ENCODE data around the gene CRTC3. TPM values are rescaled to one million over a fixed set of nuclear protein-coding genes. Genes with fewer than 3 reads are reported as not detected.
"Not testable (repeated sequence)": the region's sequence is repeated elsewhere in the genome, so short reads cannot be mapped to it uniquely, and the experiment has no call there.

Gene CRTC3
- total RNA-seq, 1 experiment from 2014 or later, result 10.5 TPM

GRCh38 chr15:90673357-90673756, 143.6 kb downstream of the CRTC3 start:
- not testable (repeated sequence) for DNase-seq (ENCODE audit: low read depth)

- peak; percentile 42 for DNase-seq (ENCODE audit: low read depth)
Measured at GRCh38 chr15:90674476-90674875, 144.8 kb downstream of the CRTC3 start.

DNA sequence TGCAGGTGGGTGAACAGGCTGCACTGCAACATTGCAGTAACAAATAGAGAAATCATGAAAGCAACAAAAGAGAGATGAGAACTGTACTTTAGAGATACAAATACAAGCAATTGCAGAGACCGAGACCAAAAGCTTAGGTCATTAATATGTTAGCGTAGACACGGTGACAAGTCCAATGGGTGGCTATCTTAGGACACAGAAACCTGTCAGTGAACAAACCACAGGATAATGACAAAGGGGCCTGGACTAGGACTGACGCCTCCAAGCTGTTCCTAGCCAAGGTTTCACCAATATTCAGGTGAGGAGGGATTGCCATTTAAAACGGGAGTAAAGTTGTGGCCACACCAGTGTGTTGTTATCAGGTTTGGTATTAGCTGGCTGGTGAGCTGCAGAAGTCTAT, 145.7 kb downstream of the CRTC3 start:
- no peak for DNase-seq (ENCODE audit: low read depth)

GRCh38 chr15:90677807-90678790, 148.4 kb downstream of the CRTC3 start:
- no peak for DNase-seq (ENCODE audit: low read depth)

- DNase-seq (ENCODE audit: low read depth), result no peak
Measured at GRCh38 chr15:90679959-90680358, 150.2 kb downstream of the CRTC3 start.

- DNase-seq (ENCODE audit: low read depth), result peak; percentile 99
Measured at GRCh38 chr15:90680371-90680935, 150.7 kb downstream of the CRTC3 start.

GRCh38 chr15:90681056-90681455, 151.3 kb downstream of the CRTC3 start:
- no peak for DNase-seq (ENCODE audit: low read depth)

DNA sequence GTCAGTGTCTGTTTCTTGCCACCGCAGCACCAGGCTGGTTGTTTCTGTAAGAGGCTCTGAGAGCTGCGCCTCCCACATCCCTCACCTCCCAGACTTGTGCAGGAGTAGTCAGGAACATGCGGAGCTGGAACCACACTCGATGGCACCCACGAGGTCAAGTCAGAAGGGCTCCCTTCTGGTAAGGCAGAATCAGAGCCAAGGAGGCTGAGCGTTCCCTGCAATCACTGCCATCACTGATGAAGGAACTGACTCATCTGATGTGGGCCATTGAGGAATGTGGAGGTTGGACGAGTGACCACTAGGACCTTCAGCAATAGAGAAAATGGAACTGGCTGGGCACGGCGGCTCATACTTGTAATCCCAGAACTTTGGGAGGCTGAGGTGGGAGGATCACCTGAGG, 151.8 kb downstream of the CRTC3 start:
- DNase-seq (ENCODE audit: low read depth), result peak; percentile 99

DNA sequence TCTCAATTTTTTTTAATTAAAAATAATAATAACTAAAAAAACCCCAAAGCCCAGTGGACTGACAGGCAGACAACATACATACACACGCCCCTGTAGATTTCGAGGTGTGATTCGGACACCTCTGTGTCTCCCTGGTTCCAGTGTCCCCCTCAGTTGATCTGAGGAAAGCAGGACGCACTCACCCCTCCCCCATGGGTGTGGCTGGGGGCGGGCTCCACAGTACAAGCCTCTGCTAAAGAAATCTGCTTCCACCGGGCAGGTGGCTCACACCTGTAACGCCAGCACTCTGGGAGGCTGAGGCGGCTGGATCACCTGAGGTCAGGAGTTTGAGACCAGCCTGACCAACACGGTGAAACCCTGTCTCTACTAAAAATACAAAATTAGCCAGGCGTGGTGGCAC, 153.6 kb downstream of the CRTC3 start:
- no peak for DNase-seq (ENCODE audit: low read depth)

- DNase-seq (ENCODE audit: low read depth), result no peak
Measured at GRCh38 chr15:90683876-90684275, 154.2 kb downstream of the CRTC3 start.

- no peak for DNase-seq (ENCODE audit: low read depth)
Measured at GRCh38 chr15:90684281-90684680, 154.6 kb downstream of the CRTC3 start.

DNA sequence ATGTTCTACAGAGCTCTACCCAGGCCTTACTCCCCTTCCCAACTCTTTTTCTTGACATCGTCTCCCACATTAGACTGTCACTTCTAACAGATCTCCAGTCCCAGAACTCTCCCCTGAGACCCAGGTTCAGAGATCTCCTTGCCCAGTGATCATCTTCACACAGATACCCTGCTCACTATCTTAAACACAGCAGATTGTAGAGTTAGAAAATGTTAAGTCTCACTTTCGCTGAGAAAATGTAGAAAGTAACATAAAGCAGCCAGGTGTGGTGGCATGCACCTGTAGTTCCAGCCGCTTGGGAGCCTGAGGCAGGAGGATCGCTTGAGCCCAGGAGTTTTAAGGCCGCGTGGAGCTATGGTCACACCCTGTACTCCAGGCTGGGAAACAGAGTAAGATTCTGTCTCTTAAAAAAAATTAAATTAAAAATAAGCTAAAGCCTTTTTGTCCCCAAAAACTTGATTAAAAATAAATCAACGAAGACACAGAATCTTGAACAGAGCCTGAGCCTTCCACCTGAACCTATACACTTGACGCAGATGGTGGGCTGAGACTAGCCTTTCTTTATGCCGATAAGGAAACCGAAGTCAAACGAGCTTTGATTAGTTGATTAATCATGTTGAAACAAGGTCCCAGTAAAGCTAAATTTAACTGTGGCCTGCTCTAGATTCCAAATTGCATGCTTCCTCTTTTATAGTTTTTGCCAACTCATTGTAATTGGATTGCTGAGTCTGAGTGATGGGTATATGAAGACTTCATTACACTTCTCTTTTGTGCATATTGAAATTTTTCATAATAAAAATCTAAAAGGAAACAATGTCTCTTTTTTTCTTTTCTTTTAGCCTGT, 156.1 kb downstream of the CRTC3 start:
- no peak for DNase-seq (ENCODE audit: low read depth)

GRCh38 chr15:90686435-90687218, 156.9 kb downstream of the CRTC3 start:
- DNase-seq (ENCODE audit: low read depth), result no peak

DNA sequence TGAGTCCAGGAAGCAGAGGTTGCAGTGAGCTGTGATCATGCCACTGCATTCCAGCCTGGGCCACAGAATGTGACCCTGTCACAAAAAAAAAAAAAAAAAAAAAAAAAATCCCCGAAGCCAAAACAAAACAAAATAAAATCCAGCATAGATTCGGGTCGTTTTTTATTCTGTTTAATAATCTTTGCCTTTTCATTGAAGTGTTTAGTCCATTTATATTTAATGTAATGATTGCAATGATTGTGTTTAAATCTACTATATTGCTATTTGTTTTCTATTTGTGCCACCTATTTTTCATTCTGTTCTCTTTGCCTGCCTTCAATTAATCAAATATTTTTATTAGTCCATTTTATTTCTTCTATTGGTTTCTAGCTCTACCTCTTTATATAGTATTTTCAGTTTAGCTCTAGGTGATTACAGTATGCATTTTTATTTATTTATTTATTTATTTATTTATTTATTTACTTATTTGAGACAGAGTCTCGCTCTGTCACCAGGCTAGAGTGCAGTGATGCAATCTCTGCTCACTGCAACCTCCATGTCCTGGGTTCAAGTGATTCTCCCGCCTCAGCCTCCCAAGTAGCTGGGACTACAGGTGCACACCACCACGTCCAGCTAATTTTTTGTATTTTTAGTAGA, 159.7 kb downstream of the CRTC3 start:
- DNase-seq (ENCODE audit: low read depth), result not testable (repeated sequence)

GRCh38 chr15:90690585-90690984, 160.9 kb downstream of the CRTC3 start:
- no peak for DNase-seq (ENCODE audit: low read depth)

GRCh38 chr15:90691369-90691768, 161.6 kb downstream of the CRTC3 start:
- DNase-seq (ENCODE audit: low read depth), result no peak

DNA sequence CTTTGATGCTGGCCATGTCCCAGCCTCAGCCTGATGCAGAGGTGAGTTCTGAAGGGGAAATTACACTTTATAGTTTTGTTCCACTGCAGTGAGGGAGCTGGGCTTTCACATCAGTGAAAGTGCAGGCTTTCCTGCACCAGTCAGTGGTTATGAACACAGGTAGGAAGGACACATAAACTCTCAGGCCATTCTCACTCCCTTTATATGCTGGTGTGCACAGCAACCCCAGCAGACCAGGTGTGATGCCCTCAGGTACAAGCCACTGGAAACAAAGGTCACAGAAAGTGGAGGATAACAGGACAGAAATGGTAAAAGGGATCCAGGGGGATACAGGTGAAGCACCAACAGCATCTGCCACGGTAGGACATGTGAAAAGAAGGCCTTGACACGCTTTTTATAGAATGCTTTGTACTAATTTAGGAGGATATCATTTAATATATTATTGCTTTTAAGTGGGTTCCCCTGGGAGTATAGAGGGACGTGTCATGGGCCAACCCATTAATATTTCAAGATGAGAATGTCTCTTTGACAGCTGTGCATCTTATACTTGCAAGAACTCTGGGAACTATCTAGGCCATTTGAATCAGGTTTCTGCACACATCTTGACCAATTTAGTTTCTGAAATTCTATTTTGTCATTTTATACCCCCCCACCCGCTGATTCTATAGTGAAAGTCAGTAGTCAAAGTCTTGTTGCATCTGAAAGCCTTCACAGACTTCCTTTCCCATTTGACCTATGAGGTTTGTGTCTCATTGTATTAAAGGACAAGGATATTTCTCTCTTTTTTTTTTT, 162.5 kb downstream of the CRTC3 start:
- no peak for DNase-seq (ENCODE audit: low read depth)

Data from RPMI7951 (cell line).